Suprapubic skin (tissue), 4 donors: ENCODE measurements around the gene PLAAT1. TPM values are rescaled to one million over a fixed set of nuclear protein-coding genes. Genes with fewer than 3 reads are reported as not detected.

Experiments used
- DNase-seq, 2 donors: peaks; one replicate each; pipeline ENCODE4 v3.0.0-alpha.2; 2019; ENCODE audit warnings: low spot score in 2 of 2
- H3K27ac ChIP-seq: fragments of 200-600 bp; sonication (generic); one replicate; pipeline ENCODE4 v1.5.1; 2019
- H3K27me3 ChIP-seq: fragments of 200-600 bp; sonication (generic); one replicate; pipeline ENCODE4 v1.5.1; 2019
- H3K36me3 ChIP-seq: fragments of 200-600 bp; sonication (generic); one replicate; pipeline ENCODE4 v1.5.1; 2019
- H3K4me1 ChIP-seq: fragments of 200-600 bp; sonication (generic); one replicate; pipeline ENCODE4 v1.5.1; 2019
- H3K4me3 ChIP-seq: fragments of 200-600 bp; sonication (generic); one replicate; pipeline ENCODE4 v1.5.1; 2019; ENCODE audit warnings: mild to moderate bottlenecking
- H3K9me3 ChIP-seq: fragments of 200-600 bp; sonication (generic); one replicate; pipeline ENCODE4 v1.5.1; 2019
- EP300 ChIP-seq: sonication (generic); formaldehyde crosslinking; IDR thresholded peaks from one replicate; pipeline ENCODE4 v1.6.1; 2017; ENCODE audit warnings: antibody characterized with exemption
- POLR2A ChIP-seq, 2 donors: fragments of 450-650 bp; IDR thresholded peaks; one replicate each; pipeline ENCODE4 v1.6.1; 2017; ENCODE audit warnings: antibody characterized with exemption in 2 of 2, mild to moderate bottlenecking in 2 of 2, moderate library complexity in 2 of 2
- POLR2AphosphoS5 ChIP-seq, 3 donors: sonication (generic); formaldehyde crosslinking; IDR thresholded peaks; one replicate each; pipeline ENCODE4 v1.6.1; 2017; ENCODE audit warnings: antibody characterized with exemption in 3 of 3
- WGBS: methylation state at CpG from one replicate; pipeline ENCODE4 v1.1.5; 2018; 5-methylcytosine and 5-hydroxymethylcytosine counted together
- total RNA-seq, 4 donors: library from RNA; depleted of rRNA; stranded (reverse); fragments of >200 nt; gene quantifications; one replicate each; pipeline ENCODE4 v1.1.0, GENCODE V29; 2016
- TF ChIP-seq, protein P1 (sequence below), 2 donors: fragments of 200-600 bp in 1 of 2; fragments of 450-650 bp in 1 of 2; sonication (generic) in 1 of 2; IDR thresholded peaks; one replicate each; pipeline ENCODE4 v1.5.1; 2016 to 2019; ENCODE audit warnings: antibody characterized with exemption in 2 of 2, mild to moderate bottlenecking in 1 of 2, moderate library complexity in 1 of 2

Gene PLAAT1
- total RNA-seq, 4 donors from 2014 or later = 0.49 to 4.9 (median 2.6) TPM

DNA sequence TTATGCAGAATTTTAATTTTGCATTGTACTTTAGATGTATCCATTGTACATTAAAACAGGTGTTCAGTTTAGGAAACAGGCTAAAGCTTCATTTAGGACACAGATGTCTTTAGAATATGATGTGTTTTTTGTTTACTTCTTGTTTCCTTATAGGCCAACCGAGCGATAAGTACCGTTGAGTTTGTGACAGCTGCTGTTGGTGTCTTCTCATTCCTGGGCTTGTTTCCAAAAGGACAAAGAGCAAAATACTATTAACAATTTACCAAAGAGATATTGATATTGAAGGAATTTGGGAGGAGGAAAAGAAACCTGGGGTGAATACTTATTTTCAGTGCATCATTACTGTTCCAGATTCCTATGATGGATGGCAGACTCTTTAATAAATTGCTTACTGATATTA lies 29.4 kb downstream of the PLAAT1 start:
- Histone ChIP-seq H3K4me1 (no peaks in the 10 kb centered on the region), H3K4me3 (no peak overlapping the region), H3K36me3 (no peaks in the 10 kb centered on the region), H3K9me3 (no peaks in the 10 kb centered on the region), H3K27me3 (no peaks in the 10 kb centered on the region), H3K27ac (no peak overlapping the region)
- TF ChIP-seq EP300 (no peak), POLR2A (IDR thresholded peaks at IDR 0.05) (no peak), POLR2AphosphoS5 (IDR thresholded peaks at IDR 0.05) (no peak)
- TF ChIP-seq, protein P1, sequence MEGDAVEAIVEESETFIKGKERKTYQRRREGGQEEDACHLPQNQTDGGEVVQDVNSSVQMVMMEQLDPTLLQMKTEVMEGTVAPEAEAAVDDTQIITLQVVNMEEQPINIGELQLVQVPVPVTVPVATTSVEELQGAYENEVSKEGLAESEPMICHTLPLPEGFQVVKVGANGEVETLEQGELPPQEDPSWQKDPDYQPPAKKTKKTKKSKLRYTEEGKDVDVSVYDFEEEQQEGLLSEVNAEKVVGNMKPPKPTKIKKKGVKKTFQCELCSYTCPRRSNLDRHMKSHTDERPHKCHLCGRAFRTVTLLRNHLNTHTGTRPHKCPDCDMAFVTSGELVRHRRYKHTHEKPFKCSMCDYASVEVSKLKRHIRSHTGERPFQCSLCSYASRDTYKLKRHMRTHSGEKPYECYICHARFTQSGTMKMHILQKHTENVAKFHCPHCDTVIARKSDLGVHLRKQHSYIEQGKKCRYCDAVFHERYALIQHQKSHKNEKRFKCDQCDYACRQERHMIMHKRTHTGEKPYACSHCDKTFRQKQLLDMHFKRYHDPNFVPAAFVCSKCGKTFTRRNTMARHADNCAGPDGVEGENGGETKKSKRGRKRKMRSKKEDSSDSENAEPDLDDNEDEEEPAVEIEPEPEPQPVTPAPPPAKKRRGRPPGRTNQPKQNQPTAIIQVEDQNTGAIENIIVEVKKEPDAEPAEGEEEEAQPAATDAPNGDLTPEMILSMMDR (IDR thresholded peaks at IDR 0.05) = no peak
- 74% methylated on average over 3 of the region's 3 CpGs for WGBS
- DNase-seq = no peak

DNA sequence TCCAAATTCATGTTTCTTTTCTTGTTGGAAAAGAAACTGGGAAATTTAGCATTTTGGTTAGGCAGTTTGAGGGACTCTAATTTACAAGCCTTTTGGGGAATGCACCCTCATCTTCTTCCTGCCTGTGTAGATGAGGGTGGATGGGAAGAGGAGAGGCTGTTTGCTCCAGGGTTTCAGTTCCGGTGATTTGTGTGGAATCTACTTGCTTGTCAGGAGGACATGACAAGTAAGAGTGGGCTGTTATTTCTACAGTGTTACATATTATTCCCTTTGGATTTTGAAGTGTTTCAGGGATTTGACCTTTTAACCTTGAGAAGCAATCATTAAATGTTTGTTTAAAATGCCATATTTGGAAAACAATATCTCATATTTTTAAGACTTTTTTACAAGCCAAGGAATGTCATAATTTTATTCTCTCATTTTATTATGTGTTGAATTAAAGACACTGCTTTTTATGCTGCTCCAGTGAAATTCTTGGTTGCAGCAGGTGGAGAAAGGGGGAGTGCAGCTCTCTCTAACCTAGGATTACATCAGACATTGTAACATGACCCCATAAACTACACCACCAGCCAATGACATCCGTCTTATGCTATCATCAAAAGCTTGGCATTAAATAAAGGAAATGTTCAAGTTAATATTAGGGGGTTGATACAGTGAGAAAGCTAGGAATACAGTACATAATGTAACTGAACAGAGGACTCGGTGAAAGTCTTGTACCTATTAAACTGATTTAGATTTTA lies 30.2 kb downstream of the PLAAT1 start:
- no peak overlapping the region for H3K4me3 ChIP-seq
- no peak overlapping the region for H3K27ac ChIP-seq
- no peaks in the 10 kb centered on the region for H3K4me1 ChIP-seq
- H3K27me3 ChIP-seq = no peaks in the 10 kb centered on the region
- WGBS = 61% methylated on average over 3 of the region's 3 CpGs
- DNase-seq = no peak
- H3K9me3 ChIP-seq = no peaks in the 10 kb centered on the region
- no peaks in the 10 kb centered on the region for H3K36me3 ChIP-seq
- TF ChIP-seq POLR2A (IDR thresholded peaks at IDR 0.05) (no peak), POLR2AphosphoS5 (IDR thresholded peaks at IDR 0.05) (no peak), EP300 (no peak)
- TF ChIP-seq, protein P1 (IDR thresholded peaks at IDR 0.05) = no peak

DNA sequence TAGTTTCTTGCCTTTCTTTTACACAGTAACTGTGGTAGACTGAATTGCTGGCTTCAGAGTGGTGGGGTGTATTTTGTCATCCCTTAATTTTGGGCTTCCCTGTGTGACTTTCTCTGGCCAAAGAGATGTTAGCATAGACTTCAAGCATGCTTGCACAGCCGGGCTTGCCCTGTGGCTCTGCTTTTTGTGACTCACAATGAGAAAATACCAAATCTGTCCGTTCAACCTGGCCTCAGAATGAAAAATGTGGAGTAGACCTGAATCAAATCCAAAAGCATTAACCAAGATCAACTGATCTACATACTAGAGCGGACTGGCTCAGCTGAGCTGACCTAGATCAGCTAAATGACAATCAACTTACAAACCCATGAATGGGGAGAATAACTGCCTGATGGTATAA lies 51.4 kb downstream of the PLAAT1 start:
- TF ChIP-seq POLR2AphosphoS5 (IDR thresholded peaks at IDR 0.05) (no peak), EP300 (no peak), POLR2A (IDR thresholded peaks at IDR 0.05) (no peak)
- TF ChIP-seq, protein P1 (IDR thresholded peaks at IDR 0.05) = no peak
- H3K4me3 ChIP-seq = no peak overlapping the region
- WGBS = 60% methylated on average over 3 of the region's 3 CpGs
- H3K4me1 ChIP-seq = no peaks in the 10 kb centered on the region
- no peak for DNase-seq
- H3K36me3 ChIP-seq = no peaks in the 10 kb centered on the region
- H3K27me3 ChIP-seq = no peaks in the 10 kb centered on the region
- no peaks in the 10 kb centered on the region for H3K9me3 ChIP-seq
- H3K27ac ChIP-seq = no peak overlapping the region

DNA sequence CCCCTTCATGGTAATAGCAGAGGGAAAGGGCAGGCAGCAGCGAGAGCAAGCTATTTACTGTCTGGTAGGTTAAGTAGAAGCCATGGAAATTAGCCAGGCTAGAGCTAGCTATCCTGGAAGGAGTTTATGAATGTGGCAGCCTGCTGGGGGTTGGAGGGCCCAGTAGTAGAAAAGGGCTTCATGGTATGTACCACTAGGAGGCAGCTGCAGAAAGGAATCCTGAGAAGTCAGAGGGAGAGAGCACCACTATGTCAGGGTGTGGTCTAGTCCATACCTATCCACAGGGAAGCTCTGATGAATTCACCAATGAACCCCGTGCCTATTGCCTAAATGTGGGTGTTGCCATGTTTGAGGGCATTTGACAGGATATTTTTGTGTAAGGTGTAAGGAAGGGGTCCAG lies 55.0 kb downstream of the PLAAT1 start:
- Histone ChIP-seq H3K27me3 (no peaks in the 10 kb centered on the region), H3K4me1 (no peaks in the 10 kb centered on the region), H3K9me3 (no peaks in the 10 kb centered on the region), H3K27ac (no peak overlapping the region), H3K4me3 (no peak overlapping the region), H3K36me3 (no peaks in the 10 kb centered on the region)
- no peak for DNase-seq
- TF ChIP-seq POLR2A (IDR thresholded peaks at IDR 0.05) (no peak), EP300 (no peak)
- WGBS = 91% methylated on average over 2 of the region's 2 CpGs

DNA sequence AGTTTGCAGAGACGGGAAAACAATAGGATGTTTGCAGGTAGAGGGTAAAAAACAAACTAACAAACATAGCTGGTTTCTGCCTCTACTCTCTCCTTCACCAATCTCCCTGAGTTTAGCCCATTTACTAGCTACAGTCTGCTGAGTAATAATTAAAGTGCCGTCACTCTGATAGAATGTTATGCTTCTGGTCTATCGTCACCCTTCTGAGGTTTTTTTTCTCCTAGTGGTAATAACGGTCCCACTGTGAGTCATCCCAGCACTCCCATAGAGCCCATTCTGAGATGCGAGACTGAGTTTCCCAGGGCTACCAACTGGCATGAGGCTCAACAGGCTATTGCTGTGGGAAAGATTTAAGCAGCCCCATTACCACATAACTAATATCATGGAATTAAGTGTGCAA lies 56.4 kb downstream of the PLAAT1 start:
- no peak overlapping the region for H3K27ac ChIP-seq
- no peaks in the 10 kb centered on the region for H3K27me3 ChIP-seq
- 89% methylated on average over 5 of the region's 5 CpGs for WGBS
- H3K4me3 ChIP-seq = no peak overlapping the region
- H3K9me3 ChIP-seq = no peaks in the 10 kb centered on the region
- no peak for DNase-seq
- H3K4me1 ChIP-seq = no peaks in the 10 kb centered on the region
- TF ChIP-seq, protein P1 (IDR thresholded peaks at IDR 0.05) = no peak
- TF ChIP-seq POLR2A (IDR thresholded peaks at IDR 0.05) = no peak
- no peak for TF ChIP-seq POLR2AphosphoS5 (IDR thresholded peaks at IDR 0.05)
- no peak for TF ChIP-seq EP300
- H3K36me3 ChIP-seq = no peaks in the 10 kb centered on the region
